Measurements from ENCODE around the gene CNNM2. TPM values are rescaled to one million over a fixed set of nuclear protein-coding genes. Genes with fewer than 3 reads are reported as not detected.
"Not testable (repeated sequence)": the region's sequence is repeated elsewhere in the genome, so short reads cannot be mapped to it uniquely, and the experiment has no call there.

The CNNM2 gene
- total and polyA plus RNA-seq, 4 experiments from 2014 or later: 3.2 to 14.4 (median 8.2) TPM

DNA sequence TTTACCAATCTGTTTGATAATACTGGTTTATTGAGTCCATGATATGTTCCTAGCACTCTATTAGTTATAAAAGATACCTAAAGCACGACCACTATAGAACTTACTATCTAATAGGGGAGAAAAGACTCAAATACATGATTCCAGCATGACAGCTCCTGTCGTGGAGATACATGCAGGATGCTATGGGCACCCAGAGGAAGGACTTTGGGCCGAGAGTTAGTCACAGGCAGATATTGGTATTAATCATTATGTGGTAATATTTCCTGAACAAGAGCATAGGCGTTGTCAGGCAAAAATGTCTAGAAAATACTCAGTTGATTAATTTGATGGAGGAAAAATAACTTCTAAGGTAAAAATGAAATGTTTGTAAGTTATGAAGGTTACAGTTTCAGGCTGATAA lies 31.8 kb downstream of the CNNM2 start:
- no peaks in the 10 kb centered on the region for H3K27me3 ChIP-seq (ENCODE audit: insufficient read depth, low read length)
- H3K27ac ChIP-seq (ENCODE audit: low read depth, low read length): no peak overlapping the region
- ChIA-PET POLR2A (ENCODE audit: partially characterized antibody) (no interaction called here), CTCF (ENCODE audit: partially characterized antibody) (no interaction called here)
- Mint-ChIP-seq H3K9me3 (no peaks in the 10 kb centered on the region), H3K27ac (no peak overlapping the region), H3K4me3 (no peak overlapping the region), H3K27me3 (no peaks in the 10 kb centered on the region), H3K4me1 (peaks cover 0 to 7% (median under 1%) of the 10 kb centered on the region in 4 donors), H3K36me3 (peaks cover 0 to 6% of the 10 kb centered on the region in 2 donors)
- no peaks in the 10 kb centered on the region for H3K9me3 ChIP-seq (ENCODE audit: control insufficient read depth in 1 of 2, low read length in 2 of 2)
- no peaks in the 10 kb centered on the region for H3K4me1 ChIP-seq (ENCODE audit: insufficient read depth, low read length)
- DNase-seq: no peak
- no peak overlapping the region for H3K4me3 ChIP-seq (ENCODE audit: low read length in 2 of 2)
- H3K36me3 ChIP-seq (ENCODE audit: insufficient read depth, low read length): no peaks in the 10 kb centered on the region
- intact Hi-C loops (cut with micrococcal nuclease): no loop called here

DNA sequence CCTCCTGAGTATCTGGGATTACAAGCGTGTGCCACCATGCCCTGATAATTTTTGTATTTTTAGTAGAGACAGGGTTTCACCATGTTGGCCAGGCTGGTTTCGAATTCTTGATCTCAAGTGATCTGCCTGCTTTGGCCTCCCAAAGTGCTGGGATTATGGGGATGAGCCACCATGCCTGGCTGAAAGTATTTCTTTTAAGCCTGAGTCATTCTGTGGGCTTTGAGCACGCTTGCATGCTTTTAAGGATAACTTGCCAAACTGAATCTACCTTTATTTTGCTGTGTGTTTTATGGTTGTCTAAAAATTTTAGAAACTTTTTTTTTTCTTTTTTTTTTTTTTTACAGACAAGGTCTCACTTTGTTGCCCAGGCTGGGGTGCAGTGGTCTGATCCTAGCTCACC lies 33.2 kb downstream of the CNNM2 start:
- Mint-ChIP-seq H3K27ac (no peak overlapping the region), H3K4me3 (no peak overlapping the region), H3K36me3 (peaks cover 0 to 6% of the 10 kb centered on the region in 2 donors), H3K9me3 (no peaks in the 10 kb centered on the region), H3K27me3 (no peaks in the 10 kb centered on the region), H3K4me1 (peaks cover 0 to 7% (median under 1%) of the 10 kb centered on the region in 4 donors)
- ChIA-PET CTCF (ENCODE audit: partially characterized antibody) (interaction anchor here (0.7 kb wide), 1 partner anchor 775 kb away, joined by 3 read pairs; no protein-coding TSS in a partner anchor), POLR2A (ENCODE audit: partially characterized antibody) (no interaction called here)
- H3K4me3 ChIP-seq (ENCODE audit: low read length in 2 of 2): no peak overlapping the region
- no peaks in the 10 kb centered on the region for H3K4me1 ChIP-seq (ENCODE audit: insufficient read depth, low read length)
- H3K27me3 ChIP-seq (ENCODE audit: insufficient read depth, low read length): no peaks in the 10 kb centered on the region
- intact Hi-C loops (cut with micrococcal nuclease): no loop called here
- no peaks in the 10 kb centered on the region for H3K36me3 ChIP-seq (ENCODE audit: insufficient read depth, low read length)
- no peak for DNase-seq
- no peaks in the 10 kb centered on the region for H3K9me3 ChIP-seq (ENCODE audit: control insufficient read depth in 1 of 2, low read length in 2 of 2)
- H3K27ac ChIP-seq (ENCODE audit: low read depth, low read length): no peak overlapping the region

DNA sequence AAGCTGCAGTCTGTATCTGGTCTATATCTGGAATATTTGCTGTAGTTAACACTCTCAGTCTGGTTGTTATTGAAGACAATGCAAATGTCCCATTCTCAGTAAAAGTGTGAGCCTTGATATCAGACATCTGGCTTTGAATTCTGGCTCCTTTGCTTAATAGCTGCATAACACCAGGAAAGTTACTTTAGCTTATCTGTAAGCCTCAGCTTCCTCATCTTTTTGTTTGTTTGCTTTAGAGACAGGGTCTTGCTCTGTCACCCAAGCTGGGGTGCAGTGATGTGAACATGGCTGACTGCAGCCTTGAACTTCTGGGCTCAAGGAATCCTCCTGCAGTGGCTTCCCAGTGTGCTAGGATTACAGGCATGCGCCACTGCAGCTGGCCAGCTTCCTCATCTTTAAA lies 41.3 kb downstream of the CNNM2 start:
- no peaks in the 10 kb centered on the region for H3K4me1 ChIP-seq (ENCODE audit: insufficient read depth, low read length)
- Mint-ChIP-seq H3K36me3 (peaks cover 0 to 3% of the 10 kb centered on the region in 2 donors), H3K27ac (no peak overlapping the region), H3K4me1 (no peaks in the 10 kb centered on the region), H3K9me3 (no peaks in the 10 kb centered on the region), H3K4me3 (no peak overlapping the region), H3K27me3 (no peaks in the 10 kb centered on the region)
- POLR2A ChIA-PET (ENCODE audit: partially characterized antibody): no interaction called here
- H3K27me3 ChIP-seq (ENCODE audit: insufficient read depth, low read length): no peaks in the 10 kb centered on the region
- no peak overlapping the region for H3K27ac ChIP-seq (ENCODE audit: low read depth, low read length)
- no peak overlapping the region for H3K4me3 ChIP-seq (ENCODE audit: low read length in 2 of 2)
- H3K36me3 ChIP-seq (ENCODE audit: insufficient read depth, low read length): no peaks in the 10 kb centered on the region
- no peaks in the 10 kb centered on the region for H3K9me3 ChIP-seq (ENCODE audit: control insufficient read depth in 1 of 2, low read length in 2 of 2)
- CTCF ChIA-PET (ENCODE audit: partially characterized antibody): no interaction called here
- intact Hi-C loops (cut with micrococcal nuclease): no loop called here
- no peak for DNase-seq

DNA sequence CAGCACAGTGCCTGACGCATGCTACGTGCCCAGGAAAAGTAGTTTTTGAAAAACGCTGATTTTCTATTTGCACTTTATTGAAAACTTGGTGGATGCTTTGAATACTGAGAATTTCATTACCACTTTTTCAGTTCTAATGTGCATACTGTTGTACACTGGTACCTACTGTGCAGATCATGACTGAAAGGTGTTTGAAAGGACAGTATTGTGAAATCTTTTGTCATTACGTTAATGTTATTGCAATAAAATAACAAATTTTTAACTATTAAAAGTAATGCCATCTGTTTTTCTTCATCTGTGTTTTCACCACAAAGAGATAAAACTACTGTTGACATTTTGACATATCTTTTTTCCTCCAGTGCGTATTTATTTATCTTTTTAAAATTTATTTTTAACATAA lies 42.1 kb downstream of the CNNM2 start:
- Mint-ChIP-seq H3K4me1 (no peaks in the 10 kb centered on the region), H3K4me3 (no peak overlapping the region), H3K27ac (no peak overlapping the region), H3K36me3 (peaks cover 2 to 3% of the 10 kb centered on the region in 2 donors), H3K27me3 (no peaks in the 10 kb centered on the region), H3K9me3 (no peaks in the 10 kb centered on the region)
- intact Hi-C loops (cut with micrococcal nuclease): no loop called here
- Histone ChIP-seq H3K27me3 (ENCODE audit: insufficient read depth, low read length) (no peaks in the 10 kb centered on the region), H3K4me3 (ENCODE audit: low read length in 2 of 2) (no peak overlapping the region), H3K9me3 (ENCODE audit: control insufficient read depth in 1 of 2, low read length in 2 of 2) (no peaks in the 10 kb centered on the region), H3K36me3 (ENCODE audit: insufficient read depth, low read length) (no peaks in the 10 kb centered on the region), H3K27ac (ENCODE audit: low read depth, low read length) (no peak overlapping the region), H3K4me1 (ENCODE audit: insufficient read depth, low read length) (no peaks in the 10 kb centered on the region)
- ChIA-PET POLR2A (ENCODE audit: partially characterized antibody) (no interaction called here), CTCF (ENCODE audit: partially characterized antibody) (no interaction called here)
- no peak for DNase-seq

DNA sequence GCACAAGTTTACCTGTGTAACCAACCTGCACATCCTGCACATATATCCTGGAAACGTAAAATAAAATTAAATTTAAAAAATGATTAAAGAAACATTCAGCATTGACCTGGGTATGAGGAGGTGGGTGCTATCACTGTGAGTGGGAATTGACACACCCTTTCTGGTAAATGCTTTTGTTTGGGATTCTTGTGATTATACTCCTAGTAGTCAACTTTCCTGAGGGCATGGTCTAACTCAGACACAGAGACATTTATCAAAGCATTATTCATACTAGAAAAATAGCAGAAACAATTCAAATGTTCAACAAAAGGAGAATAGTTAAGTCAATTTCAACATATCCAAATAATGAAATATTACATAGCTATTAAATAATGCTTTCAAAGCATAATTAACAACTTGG lies 44.2 kb downstream of the CNNM2 start:
- H3K27me3 ChIP-seq (ENCODE audit: insufficient read depth, low read length): no peaks in the 10 kb centered on the region
- Mint-ChIP-seq H3K9me3 (no peaks in the 10 kb centered on the region), H3K27ac (no peak overlapping the region), H3K27me3 (no peaks in the 10 kb centered on the region), H3K4me1 (no peaks in the 10 kb centered on the region), H3K4me3 (no peak overlapping the region), H3K36me3 (peaks cover 2 to 5% of the 10 kb centered on the region in 2 donors)
- POLR2A ChIA-PET (ENCODE audit: partially characterized antibody): no interaction called here
- H3K27ac ChIP-seq (ENCODE audit: low read depth, low read length): no peak overlapping the region
- H3K9me3 ChIP-seq (ENCODE audit: control insufficient read depth in 1 of 2, low read length in 2 of 2): no peaks in the 10 kb centered on the region
- intact Hi-C loops (cut with micrococcal nuclease): no loop called here
- no peak for DNase-seq
- no peaks in the 10 kb centered on the region for H3K4me1 ChIP-seq (ENCODE audit: insufficient read depth, low read length)
- CTCF ChIA-PET (ENCODE audit: partially characterized antibody): no interaction called here
- no peak overlapping the region for H3K4me3 ChIP-seq (ENCODE audit: low read length in 2 of 2)
- no peaks in the 10 kb centered on the region for H3K36me3 ChIP-seq (ENCODE audit: insufficient read depth, low read length)

DNA sequence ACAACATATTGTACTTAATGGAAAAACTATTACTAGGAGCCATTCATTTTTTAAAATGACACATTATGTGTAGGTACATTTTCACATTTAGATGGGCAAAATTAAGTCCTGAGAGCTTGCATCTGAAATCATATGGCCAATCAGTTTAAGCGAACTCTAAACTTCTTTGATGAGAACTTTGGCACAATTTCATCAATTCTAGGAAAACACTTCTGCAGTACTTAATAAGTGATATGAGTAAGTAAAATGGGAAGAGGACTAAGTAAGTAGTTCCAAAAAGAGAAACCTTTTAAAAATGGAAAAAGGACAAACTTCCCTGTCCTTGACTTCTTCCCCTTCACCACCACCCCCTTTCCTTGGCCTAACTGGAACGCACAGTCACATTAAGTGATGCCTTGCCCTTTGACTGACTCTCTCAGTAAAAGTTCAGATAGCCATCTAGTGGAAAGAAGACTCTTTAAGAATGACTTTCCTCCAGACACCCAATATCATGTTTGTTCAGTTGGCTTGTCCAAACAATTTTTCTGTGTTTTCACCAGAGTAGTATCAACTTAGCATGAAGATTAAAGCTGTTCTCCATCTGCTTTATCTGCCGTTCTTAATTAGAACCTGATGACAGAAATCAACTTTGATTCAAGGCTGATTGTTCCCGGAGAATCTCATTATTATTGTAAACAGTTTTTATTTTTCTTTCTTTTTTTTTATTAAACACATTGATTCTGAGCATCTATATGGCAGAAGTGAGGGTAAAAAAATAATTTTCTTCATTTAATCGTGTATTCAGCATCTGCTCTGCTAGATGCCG lies 45.1 kb downstream of the CNNM2 start:
- Histone ChIP-seq H3K4me1 (ENCODE audit: insufficient read depth, low read length) (no peaks in the 10 kb centered on the region), H3K27ac (ENCODE audit: low read depth, low read length) (no peak overlapping the region), H3K36me3 (ENCODE audit: insufficient read depth, low read length) (no peaks in the 10 kb centered on the region), H3K9me3 (ENCODE audit: control insufficient read depth in 1 of 2, low read length in 2 of 2) (no peaks in the 10 kb centered on the region), H3K4me3 (ENCODE audit: low read length in 2 of 2) (no peak overlapping the region), H3K27me3 (ENCODE audit: insufficient read depth, low read length) (no peaks in the 10 kb centered on the region)
- H3K27me3 Mint-ChIP-seq: no peaks in the 10 kb centered on the region
- POLR2A ChIA-PET (ENCODE audit: partially characterized antibody): no interaction called here
- H3K36me3 Mint-ChIP-seq: peaks cover 2 to 5% of the 10 kb centered on the region in 2 donors
- DNase-seq: no peak
- CTCF ChIA-PET (ENCODE audit: partially characterized antibody): no interaction called here
- H3K4me3 Mint-ChIP-seq: no peak overlapping the region
- H3K27ac Mint-ChIP-seq: no peak overlapping the region
- H3K9me3 Mint-ChIP-seq: no peaks in the 10 kb centered on the region
- H3K4me1 Mint-ChIP-seq: no peaks in the 10 kb centered on the region
- intact Hi-C loops (cut with micrococcal nuclease): no loop called here

DNA sequence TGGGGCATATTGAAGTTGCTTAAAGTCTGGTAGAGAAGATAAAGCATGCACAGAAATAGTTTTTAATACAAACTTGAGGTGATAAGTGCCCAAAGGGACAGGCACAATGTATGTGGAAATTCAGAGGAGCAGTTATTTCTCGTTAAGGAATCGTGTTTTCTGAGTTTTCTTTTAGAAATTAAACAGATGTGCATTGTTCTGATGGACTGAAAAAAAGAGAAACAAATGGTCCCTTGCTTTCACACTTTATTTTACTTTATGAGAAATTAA lies 45.6 kb downstream of the CNNM2 start:
- H3K27ac ChIP-seq (ENCODE audit: low read depth, low read length): no peak overlapping the region
- CTCF ChIA-PET (ENCODE audit: partially characterized antibody): no interaction called here
- no peaks in the 10 kb centered on the region for H3K9me3 Mint-ChIP-seq
- H3K27me3 ChIP-seq (ENCODE audit: insufficient read depth, low read length): no peaks in the 10 kb centered on the region
- H3K27me3 Mint-ChIP-seq: no peaks in the 10 kb centered on the region
- no peaks in the 10 kb centered on the region for H3K9me3 ChIP-seq (ENCODE audit: control insufficient read depth in 1 of 2, low read length in 2 of 2)
- H3K36me3 Mint-ChIP-seq: peaks cover 2 to 5% of the 10 kb centered on the region in 2 donors
- no peak overlapping the region for H3K27ac Mint-ChIP-seq
- H3K4me1 ChIP-seq (ENCODE audit: insufficient read depth, low read length): no peaks in the 10 kb centered on the region
- H3K36me3 ChIP-seq (ENCODE audit: insufficient read depth, low read length): no peaks in the 10 kb centered on the region
- POLR2A ChIA-PET (ENCODE audit: partially characterized antibody): no interaction called here
- no peak overlapping the region for H3K4me3 Mint-ChIP-seq
- DNase-seq: no peak
- no peaks in the 10 kb centered on the region for H3K4me1 Mint-ChIP-seq
- intact Hi-C loops (cut with micrococcal nuclease): no loop called here
- no peak overlapping the region for H3K4me3 ChIP-seq (ENCODE audit: low read length in 2 of 2)

DNA sequence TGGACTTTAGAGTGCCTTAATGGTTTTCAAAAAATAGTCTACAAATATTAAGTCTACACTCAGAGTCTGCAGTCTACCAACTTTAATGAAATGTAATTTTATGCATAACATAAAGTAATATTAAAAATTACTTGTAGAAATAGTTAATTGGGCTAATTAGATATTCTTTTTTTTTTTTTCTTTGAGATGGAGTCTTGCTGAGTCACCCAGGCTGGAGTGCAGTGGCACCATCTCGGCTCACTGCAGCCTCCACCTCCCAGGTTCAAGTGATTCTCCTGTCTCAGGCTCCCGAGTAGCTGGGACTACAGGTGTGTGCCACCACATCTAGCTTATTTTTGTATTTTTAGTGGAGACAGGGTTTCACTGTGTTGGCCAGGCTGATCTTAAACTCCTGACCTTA lies 46.0 kb downstream of the CNNM2 start:
- H3K4me1 ChIP-seq (ENCODE audit: insufficient read depth, low read length); intact Hi-C loops (cut with micrococcal nuclease); H3K27me3 Mint-ChIP-seq; H3K36me3 Mint-ChIP-seq; H3K4me3 Mint-ChIP-seq; POLR2A ChIA-PET (ENCODE audit: partially characterized antibody); H3K9me3 ChIP-seq (ENCODE audit: control insufficient read depth in 1 of 2, low read length in 2 of 2); H3K27ac ChIP-seq (ENCODE audit: low read depth, low read length); H3K9me3 Mint-ChIP-seq; DNase-seq; H3K36me3 ChIP-seq (ENCODE audit: insufficient read depth, low read length); H3K4me3 ChIP-seq (ENCODE audit: low read length in 2 of 2); CTCF ChIA-PET (ENCODE audit: partially characterized antibody); H3K4me1 Mint-ChIP-seq; H3K27ac Mint-ChIP-seq; H3K27me3 ChIP-seq (ENCODE audit: insufficient read depth, low read length): not testable (repeated sequence)

All from CD4-positive, alpha-beta memory T cell (primary cell).